Kidney (tissue), 14 donors: ENCODE measurements around the gene CNTRL. TPM values are rescaled to one million over a fixed set of nuclear protein-coding genes. Genes with fewer than 3 reads are reported as not detected.

Source experiments
- DNase-seq, 5 donors: peaks; one replicate each; pipeline ENCODE4 v3.0.0-alpha.2; 2013 to 2020
- FAIRE-seq: peaks from 2 replicates; lab custom pipeline; 2012; peaks lifted over from hg19 to GRCh38; lab: Jason Lieb, UNC
- H3K27ac ChIP-seq, 2 donors: one replicate each; pipeline ENCODE4 v1.7.0; 2013; ENCODE audit warnings: low read depth in 2 of 2, low read length in 2 of 2, inconsistent platforms in 1 of 2
- H3K27me3 ChIP-seq: one replicate; pipeline ENCODE4 v1.7.1; 2013; ENCODE audit warnings: low read length, inconsistent platforms; ENCODE audit not compliant: control insufficient read depth, insufficient read depth
- H3K36me3 ChIP-seq, 3 donors: one replicate each; pipeline versions ENCODE4 v1.7.0 to v1.7.1; 2013; ENCODE audit warnings: low read length in 3 of 3, control low read depth in 1 of 3, inconsistent platforms in 1 of 3; ENCODE audit not compliant: insufficient read depth in 3 of 3, control insufficient read depth in 2 of 3
- H3K4me1 ChIP-seq, 3 donors: one replicate each; pipeline versions ENCODE4 v1.7.0 to v1.7.1; 2013; ENCODE audit warnings: low read length in 3 of 3, inconsistent platforms in 1 of 3, low read depth in 1 of 3; ENCODE audit not compliant: control insufficient read depth in 2 of 3, insufficient read depth in 2 of 3
- H3K4me3 ChIP-seq, 3 donors: one replicate each; pipeline versions ENCODE4 v1.7.0 to v1.8.1; 2013; ENCODE audit warnings: low read length in 3 of 3, control low read depth in 1 of 3, inconsistent platforms in 1 of 3
- H3K9ac ChIP-seq, 3 donors: one replicate each; pipeline versions ENCODE4 v1.7.0 to v1.7.1; 2013; ENCODE audit warnings: low read length in 3 of 3, control low read depth in 1 of 3, inconsistent platforms in 1 of 3
- H3K9me3 ChIP-seq, 3 donors: one replicate each; pipeline versions ENCODE4 v1.7.0 to v1.7.1; 2013; ENCODE audit warnings: low read length in 3 of 3, control low read depth in 1 of 3, inconsistent platforms in 1 of 3; ENCODE audit not compliant: control insufficient read depth in 2 of 3, insufficient read depth in 1 of 3
- intact Hi-C: fragments of 100-400 bp; cut with DNase I; formaldehyde crosslinking; loops from one replicate; pipeline ENCODE4 v1.11.1; 2022
- polyA plus RNA-seq: library from polyadenylated mRNA; stranded (reverse); fragments of 350-450 nt; fragmentation: Illumina TruSeq; extraction: RNeasy Lipid Tissue Mini Kit (QIAGEN cat#74804); gene quantifications from one replicate; pipeline ENCODE4 v1.2.3, GENCODE V29; 2014; ENCODE audit warnings: low read depth, low replicate concordance; ENCODE audit not compliant: insufficient read depth
- total RNA-seq: library from RNA; stranded (reverse); fragmentation: NEBNext Ultra II Directional; extraction: Animal tissue kit (Norgen Biotek cat#: 25700); gene quantifications from one replicate; pipeline ENCODE4 v1.2.1, GENCODE V29; 2021
- TF ChIP-seq, protein P1 (sequence below): IDR thresholded peaks from 3 replicates; pipeline ENCODE4 v1.5.1; 2012; ENCODE audit warnings: mild to moderate bottlenecking, moderate library complexity, borderline replicate concordance; ENCODE audit not compliant: insufficient read depth; ENCODE audit errors: extremely low read depth
- donor health status: control.
- donor health status: control.
- donor health status: control.
- donor health status: control.
- donor health status: control.
- donor health status: DM: yes; HTN: yes; CAD: no.
- donor health status: Normal renal cell carcinoma (clear cell type).

CNTRL gene
- total and polyA plus RNA-seq, 2 donors from 2014 or later = 3.4 to 17.7 TPM

- FAIRE-seq (no peak), DNase-seq (no peak)
- Histone ChIP-seq H3K27ac (no peak overlapping the region), H3K27me3 (no peaks in the 10 kb centered on the region), H3K9me3 (no peaks in the 10 kb centered on the region), H3K9ac (no peak overlapping the region), H3K36me3 (peaks cover 8 to 25% (median 12%) of the 10 kb centered on the region in 3 donors), H3K4me3 (no peak overlapping the region), H3K4me1 (peaks cover 0 to under 1% (median 0%) of the 10 kb centered on the region in 3 donors)
- TF ChIP-seq, protein P1, sequence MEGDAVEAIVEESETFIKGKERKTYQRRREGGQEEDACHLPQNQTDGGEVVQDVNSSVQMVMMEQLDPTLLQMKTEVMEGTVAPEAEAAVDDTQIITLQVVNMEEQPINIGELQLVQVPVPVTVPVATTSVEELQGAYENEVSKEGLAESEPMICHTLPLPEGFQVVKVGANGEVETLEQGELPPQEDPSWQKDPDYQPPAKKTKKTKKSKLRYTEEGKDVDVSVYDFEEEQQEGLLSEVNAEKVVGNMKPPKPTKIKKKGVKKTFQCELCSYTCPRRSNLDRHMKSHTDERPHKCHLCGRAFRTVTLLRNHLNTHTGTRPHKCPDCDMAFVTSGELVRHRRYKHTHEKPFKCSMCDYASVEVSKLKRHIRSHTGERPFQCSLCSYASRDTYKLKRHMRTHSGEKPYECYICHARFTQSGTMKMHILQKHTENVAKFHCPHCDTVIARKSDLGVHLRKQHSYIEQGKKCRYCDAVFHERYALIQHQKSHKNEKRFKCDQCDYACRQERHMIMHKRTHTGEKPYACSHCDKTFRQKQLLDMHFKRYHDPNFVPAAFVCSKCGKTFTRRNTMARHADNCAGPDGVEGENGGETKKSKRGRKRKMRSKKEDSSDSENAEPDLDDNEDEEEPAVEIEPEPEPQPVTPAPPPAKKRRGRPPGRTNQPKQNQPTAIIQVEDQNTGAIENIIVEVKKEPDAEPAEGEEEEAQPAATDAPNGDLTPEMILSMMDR = no peak
- intact Hi-C loops = no loop called here
These were observed 96.5 kb downstream of the CNTRL start for GRCh38 chr9:121171236-121171635.

- Histone ChIP-seq H3K36me3 (peaks cover 8 to 25% (median 10%) of the 10 kb centered on the region in 3 donors), H3K27ac (no peak overlapping the region), H3K4me3 (no peak overlapping the region), H3K9ac (no peak overlapping the region), H3K4me1 (peaks cover under 1 to 8% (median 3%) of the 10 kb centered on the region in 3 donors), H3K9me3 (no peaks in the 10 kb centered on the region), H3K27me3 (no peaks in the 10 kb centered on the region)
- intact Hi-C loops = no loop called here
- FAIRE-seq (no peak), DNase-seq (no peak)
- TF ChIP-seq, protein P1 = no peak
These were observed 98.2 kb downstream of the CNTRL start for GRCh38 chr9:121172726-121173487.

GRCh38 chr9:121173501-121173900 lies 98.7 kb downstream of the CNTRL start:
- DNase-seq (no peak), FAIRE-seq (no peak)
- no peak overlapping the region for H3K4me3 ChIP-seq
- peaks cover 8 to 25% (median 10%) of the 10 kb centered on the region in 3 donors for H3K36me3 ChIP-seq
- intact Hi-C loops = no loop called here
- peaks cover 3 to 14% (median 3%) of the 10 kb centered on the region in 3 donors for H3K4me1 ChIP-seq
- no peaks in the 10 kb centered on the region for H3K27me3 ChIP-seq
- H3K9me3 ChIP-seq = no peaks in the 10 kb centered on the region
- TF ChIP-seq, protein P1 = no peak
- H3K27ac ChIP-seq = no peak overlapping the region
- H3K9ac ChIP-seq = no peak overlapping the region
